ENCODE results near the gene KLHL9. TPM values are rescaled to one million over a fixed set of nuclear protein-coding genes. Genes with fewer than 3 reads are reported as not detected.

KLHL9 gene
- total RNA-seq, 2 experiments from 2014 or later = 18.5 to 19.3 TPM

- Histone ChIP-seq H4K20me1 (ENCODE audit: insufficient read depth, low read length) (no peaks in the 10 kb centered on the region), H3K27ac (ENCODE audit: low read depth, low read length, poor library complexity, severe bottlenecking) (no peak overlapping the region), H3K4me2 (ENCODE audit: low read length) (no peak overlapping the region), H3K4me1 (ENCODE audit: insufficient read depth, low read length, poor library complexity, severe bottlenecking) (no peaks in the 10 kb centered on the region), H3K79me2 (ENCODE audit: insufficient read depth, low read depth, low read length) (no peaks in the 10 kb centered on the region), H3K9me3 (ENCODE audit: low read length) (peaks cover 7% of the 10 kb centered on the region; the same call in 1 of the 2 replicates), H3K4me3 (ENCODE audit: low read depth, low read length, poor library complexity, severe bottlenecking) (no peak overlapping the region), H3K36me3 (ENCODE audit: insufficient read depth, low read length) (no peaks in the 10 kb centered on the region), H3K9me2 (ENCODE audit: insufficient read depth, low read length) (no peaks in the 10 kb centered on the region), H2AFZ (ENCODE audit: low read length) (no peak overlapping the region)
- no peak for DNase-seq (ENCODE audit: low spot score)
- ChIA-PET CTCF (ENCODE audit: unreplicated experiment) (no interaction called here), POLR2A (no interaction called here)
- no TSS peak for BruUV-seq (replicated peaks)
- TF ChIP-seq EZH2phosphoT487 (IDR thresholded peaks at IDR 0.05; ENCODE audit: borderline replicate concordance, low read depth, low read length) = no peak
- TF ChIP-seq, protein P1, sequence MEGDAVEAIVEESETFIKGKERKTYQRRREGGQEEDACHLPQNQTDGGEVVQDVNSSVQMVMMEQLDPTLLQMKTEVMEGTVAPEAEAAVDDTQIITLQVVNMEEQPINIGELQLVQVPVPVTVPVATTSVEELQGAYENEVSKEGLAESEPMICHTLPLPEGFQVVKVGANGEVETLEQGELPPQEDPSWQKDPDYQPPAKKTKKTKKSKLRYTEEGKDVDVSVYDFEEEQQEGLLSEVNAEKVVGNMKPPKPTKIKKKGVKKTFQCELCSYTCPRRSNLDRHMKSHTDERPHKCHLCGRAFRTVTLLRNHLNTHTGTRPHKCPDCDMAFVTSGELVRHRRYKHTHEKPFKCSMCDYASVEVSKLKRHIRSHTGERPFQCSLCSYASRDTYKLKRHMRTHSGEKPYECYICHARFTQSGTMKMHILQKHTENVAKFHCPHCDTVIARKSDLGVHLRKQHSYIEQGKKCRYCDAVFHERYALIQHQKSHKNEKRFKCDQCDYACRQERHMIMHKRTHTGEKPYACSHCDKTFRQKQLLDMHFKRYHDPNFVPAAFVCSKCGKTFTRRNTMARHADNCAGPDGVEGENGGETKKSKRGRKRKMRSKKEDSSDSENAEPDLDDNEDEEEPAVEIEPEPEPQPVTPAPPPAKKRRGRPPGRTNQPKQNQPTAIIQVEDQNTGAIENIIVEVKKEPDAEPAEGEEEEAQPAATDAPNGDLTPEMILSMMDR (conservative IDR thresholded peaks at IDR 0.05; ENCODE audit: low read length) = no peak
- intact Hi-C loops (cut with micrococcal nuclease; ENCODE audit: unreplicated experiment) = no loop called here
These were observed 13.3 kb upstream of the KLHL9 start for GRCh38 chr9:21348430-21348970.

GRCh38 chr9:21340735-21341134 lies 5.5 kb upstream of the KLHL9 start:
- ChIA-PET CTCF (ENCODE audit: unreplicated experiment) (no interaction called here), POLR2A (no interaction called here)
- Histone ChIP-seq H3K36me3 (ENCODE audit: insufficient read depth, low read length) (no peaks in the 10 kb centered on the region), H3K9me2 (ENCODE audit: insufficient read depth, low read length) (no peaks in the 10 kb centered on the region), H3K4me2 (ENCODE audit: low read length) (no peak overlapping the region), H2AFZ (ENCODE audit: low read length) (no peak overlapping the region), H3K4me3 (ENCODE audit: low read depth, low read length, poor library complexity, severe bottlenecking) (no peak overlapping the region), H3K9me3 (ENCODE audit: low read length) (peaks cover 6% of the 10 kb centered on the region; the same call in 1 of the 2 replicates), H3K4me1 (ENCODE audit: insufficient read depth, low read length, poor library complexity, severe bottlenecking) (peaks cover 5% of the 10 kb centered on the region), H3K79me2 (ENCODE audit: insufficient read depth, low read depth, low read length) (peaks cover 1% of the 10 kb centered on the region; the same call in 1 of the 2 replicates), H3K27ac (ENCODE audit: low read depth, low read length, poor library complexity, severe bottlenecking) (no peak overlapping the region), H4K20me1 (ENCODE audit: insufficient read depth, low read length) (no peaks in the 10 kb centered on the region)
- DNase-seq (ENCODE audit: low spot score) = no peak
- no peak for TF ChIP-seq EZH2phosphoT487 (IDR thresholded peaks at IDR 0.05; ENCODE audit: borderline replicate concordance, low read depth, low read length)
- TF ChIP-seq, protein P1 (conservative IDR thresholded peaks at IDR 0.05; ENCODE audit: low read length) = no peak
- BruUV-seq (replicated peaks) = no TSS peak
- intact Hi-C loops (cut with micrococcal nuclease; ENCODE audit: unreplicated experiment) = no loop called here

- Histone ChIP-seq H3K4me2 (ENCODE audit: low read length) (peak overlapping the region; percentile 93; the same call in 1 of the 2 replicates), H3K9me3 (ENCODE audit: low read length) (no peaks in the 10 kb centered on the region), H4K20me1 (ENCODE audit: insufficient read depth, low read length) (peaks cover 20% of the 10 kb centered on the region; the same call in 1 of the 2 replicates), H3K9me2 (ENCODE audit: insufficient read depth, low read length) (no peaks in the 10 kb centered on the region), H3K27ac (ENCODE audit: low read depth, low read length, poor library complexity, severe bottlenecking) (no peak overlapping the region), H2AFZ (ENCODE audit: low read length) (peak overlapping the region; percentile 99; the same call in 1 of the 2 replicates), H3K4me3 (ENCODE audit: low read depth, low read length, poor library complexity, severe bottlenecking) (no peak overlapping the region), H3K36me3 (ENCODE audit: insufficient read depth, low read length) (peaks cover 25% of the 10 kb centered on the region), H3K4me1 (ENCODE audit: insufficient read depth, low read length, poor library complexity, severe bottlenecking) (peaks cover 39% of the 10 kb centered on the region), H3K79me2 (ENCODE audit: insufficient read depth, low read depth, low read length) (peaks cover 41% of the 10 kb centered on the region)
- TF ChIP-seq, protein P1 (conservative IDR thresholded peaks at IDR 0.05; ENCODE audit: low read length) = peak; percentile 32; the same call in 1 of the 2 replicates
- no peak for TF ChIP-seq EZH2phosphoT487 (IDR thresholded peaks at IDR 0.05; ENCODE audit: borderline replicate concordance, low read depth, low read length)
- CTCF ChIA-PET (ENCODE audit: unreplicated experiment) = no interaction called here
- POLR2A ChIA-PET = interaction anchor here (0.7 kb wide), 1 partner anchor 466 kb away, joined by 4 read pairs; no protein-coding TSS in a partner anchor
- no TSS peak for BruUV-seq (replicated peaks)
- intact Hi-C loops (cut with micrococcal nuclease; ENCODE audit: unreplicated experiment) = loop anchor here (5.0 to 10.0 kb wide), 3 partner anchors 654 to 908 kb away; partner anchors contain the start of genes CDKN2A, CDKN2B-AS1 and FOCAD
- DNase-seq (ENCODE audit: low spot score) = peak; percentile 21
These were observed 1.3 kb upstream of the KLHL9 start for GRCh38 chr9:21336457-21336856.

Data from OCI-LY7 (cell line).